CD4-positive, alpha-beta T cell treated with Interleukin-15 for 4 hours (primary cell): ENCODE results near the gene URB1.
"Not testable (repeated sequence)": the region's sequence is repeated elsewhere in the genome, so short reads cannot be mapped to it uniquely, and the experiment has no call there.

Experiments
- DNase-seq: peaks from one replicate; pipeline ENCODE4 v3.0.0-alpha.2; 2020; ENCODE audit warnings: low spot score

URB1 gene

DNA sequence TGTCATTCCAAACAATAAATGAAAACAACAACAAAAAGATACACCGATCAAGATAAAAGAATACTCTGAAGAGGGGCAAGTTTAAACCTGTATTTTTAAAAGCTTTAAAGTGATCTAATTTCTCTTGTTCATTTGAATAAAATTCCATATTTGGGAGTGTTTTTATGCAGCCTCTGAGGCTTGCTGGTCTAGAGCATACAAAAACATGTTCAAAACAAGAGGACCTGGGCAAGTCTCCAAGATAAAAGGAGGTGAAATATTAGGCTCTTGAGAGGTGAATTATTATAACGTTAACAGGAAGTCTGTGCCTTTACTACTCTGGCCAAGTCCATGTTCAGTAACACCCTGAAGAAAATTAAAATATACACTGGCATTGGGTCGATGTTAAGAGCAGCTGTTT is 20.1 kb downstream of the URB1 start:
- no peak for DNase-seq

DNA sequence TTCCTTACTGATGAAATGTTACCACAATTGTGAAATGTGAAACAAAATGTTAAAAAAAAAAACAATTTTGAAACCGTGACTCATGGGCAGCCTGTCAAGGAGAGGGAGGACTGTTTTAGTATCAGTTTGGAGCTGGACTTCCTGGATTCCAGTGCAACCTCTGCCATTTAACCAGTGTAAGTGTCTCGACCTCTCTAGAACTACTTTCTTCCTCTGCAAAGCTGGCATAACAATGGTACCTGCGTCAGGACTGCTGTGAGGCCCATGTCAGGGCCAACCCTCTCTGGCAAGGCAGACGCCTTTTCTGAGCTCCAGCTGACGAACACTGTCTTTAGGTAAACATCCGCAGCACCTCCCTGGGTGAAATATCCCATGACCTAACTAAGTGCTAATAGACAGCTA is 20.9 kb downstream of the URB1 start:
- DNase-seq: no peak

DNA sequence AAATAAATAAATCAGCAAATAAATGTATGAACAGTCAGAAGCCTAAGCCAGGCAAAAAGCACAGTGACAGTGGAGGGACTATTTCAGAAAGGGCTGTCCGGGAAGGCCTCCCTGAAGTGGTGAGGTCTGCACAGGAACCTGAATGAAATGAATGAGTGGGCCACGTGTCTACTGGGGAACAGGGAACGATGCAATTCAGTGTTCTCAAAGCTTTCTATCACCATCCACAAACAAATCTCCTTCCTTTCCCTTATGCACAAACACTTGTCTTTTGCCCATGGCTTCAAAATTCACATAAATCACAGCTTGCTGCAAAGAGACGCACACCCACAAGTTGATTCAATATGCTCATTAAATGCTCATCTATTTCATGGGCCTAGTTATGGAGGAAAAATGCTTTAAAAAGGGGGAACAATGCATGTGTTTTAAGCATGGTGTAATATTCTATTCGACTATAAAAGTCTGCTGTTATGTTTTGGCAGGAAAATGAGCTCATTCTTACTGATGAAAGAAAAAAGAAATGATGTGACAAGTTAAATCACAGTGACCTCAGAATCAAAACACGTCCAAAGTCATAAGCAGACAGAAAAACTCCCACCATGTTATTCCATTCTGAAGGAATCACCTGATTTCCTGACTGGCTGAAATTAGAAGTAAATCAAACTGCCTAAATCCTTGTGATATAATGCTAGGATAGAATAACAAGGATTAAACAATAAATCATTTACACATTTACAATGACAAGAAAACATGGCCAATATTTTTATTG is 21.6 kb downstream of the URB1 start:
- DNase-seq: no peak

DNA sequence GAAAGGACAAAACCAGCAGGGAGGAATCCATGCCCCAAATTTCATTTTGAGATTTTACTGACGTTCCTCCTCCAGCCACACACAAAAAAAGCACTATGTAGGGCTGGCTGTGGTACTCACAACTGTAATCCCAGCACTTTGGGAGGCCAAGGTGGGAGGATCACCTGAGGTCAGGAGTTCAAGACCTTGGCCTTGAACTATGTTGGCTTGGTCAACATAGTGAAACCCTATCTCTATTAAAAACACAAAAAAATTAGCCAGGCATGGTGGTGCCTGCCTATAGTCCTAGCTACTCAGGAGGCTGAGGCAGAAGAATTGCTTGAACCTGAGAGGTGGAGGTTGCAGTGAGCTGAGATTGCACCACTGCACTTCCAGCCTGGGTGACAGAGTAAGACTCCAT is 23.9 kb downstream of the URB1 start:
- not testable (repeated sequence) for DNase-seq

DNA sequence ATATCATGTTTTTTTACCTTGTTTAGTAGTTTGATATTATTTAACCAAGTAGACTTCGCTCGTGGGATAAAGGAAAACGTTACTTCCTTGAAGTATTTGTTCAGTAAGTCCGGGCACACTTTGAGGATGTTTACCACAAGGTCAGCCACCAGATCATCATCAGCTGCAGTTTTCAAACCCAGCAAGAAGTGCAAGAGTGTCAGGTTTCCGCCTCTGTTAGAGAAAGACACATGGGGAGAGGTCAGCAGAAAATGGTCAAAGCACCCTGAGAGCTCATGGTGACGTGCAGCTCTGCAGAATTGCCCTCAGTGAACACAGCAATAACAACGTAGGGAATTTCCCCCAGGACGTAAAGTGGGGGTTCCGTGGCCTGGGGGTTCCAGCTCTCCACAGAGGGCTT is 24.4 kb downstream of the URB1 start:
- DNase-seq: no peak

DNA sequence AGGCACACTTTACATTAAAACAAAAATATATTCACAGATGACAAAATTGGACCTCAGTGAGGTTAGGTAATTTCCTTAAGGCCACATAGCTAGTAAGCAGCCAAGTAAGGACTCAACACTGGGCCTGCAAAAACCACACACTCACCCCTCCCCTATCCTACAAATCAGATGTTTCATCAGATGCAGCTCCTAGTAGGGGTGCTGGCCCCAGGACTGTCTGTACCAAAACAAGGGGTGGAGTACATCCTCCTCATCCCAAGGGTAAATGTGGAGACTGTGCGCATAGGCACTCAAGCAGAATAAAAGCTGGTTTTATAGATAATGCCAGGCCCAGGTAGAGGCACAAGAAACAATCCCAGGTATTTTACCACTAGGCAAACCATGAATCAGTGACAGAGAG is 25.7 kb downstream of the URB1 start:
- DNase-seq: no peak

DNA sequence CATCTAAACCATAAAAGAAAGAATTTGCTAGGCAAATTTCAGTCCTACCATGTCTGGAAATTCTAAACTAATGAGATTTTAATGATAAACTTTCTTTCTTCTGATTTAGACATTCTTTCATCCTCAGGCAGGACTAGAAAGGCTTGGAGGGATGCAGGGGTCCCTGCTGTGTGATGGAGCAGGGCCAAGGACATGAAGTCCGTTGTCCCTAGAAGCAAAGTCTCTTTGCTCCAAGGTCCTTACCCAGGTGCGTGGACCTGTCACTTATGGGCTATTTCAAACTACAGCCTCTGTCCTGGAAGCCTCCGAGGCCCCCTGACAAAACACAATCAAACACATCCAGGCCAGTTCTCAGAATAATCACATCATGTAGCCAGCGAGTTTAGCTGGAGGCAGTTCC is 26.6 kb downstream of the URB1 start:
- no peak for DNase-seq

DNA sequence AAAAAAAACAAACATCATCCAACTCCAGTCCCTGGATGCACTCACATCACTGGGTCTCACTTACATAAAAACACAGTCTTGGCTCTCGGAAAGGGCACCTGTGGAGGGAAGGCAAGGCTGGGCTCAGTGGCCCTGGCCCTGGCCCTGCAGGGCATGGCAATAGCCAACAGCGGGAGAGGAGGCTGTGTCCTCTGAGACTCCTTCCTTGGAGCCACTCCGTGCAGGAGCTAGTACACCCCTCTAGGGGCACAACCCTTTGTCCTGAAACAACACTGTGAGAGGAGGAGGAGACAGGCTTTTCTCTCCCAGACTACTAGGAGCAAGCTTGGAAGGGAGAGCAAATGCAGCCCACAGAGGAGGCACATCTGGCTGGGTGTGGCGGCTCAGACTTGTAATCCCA is 28.0 kb downstream of the URB1 start:
- no peak for DNase-seq

DNA sequence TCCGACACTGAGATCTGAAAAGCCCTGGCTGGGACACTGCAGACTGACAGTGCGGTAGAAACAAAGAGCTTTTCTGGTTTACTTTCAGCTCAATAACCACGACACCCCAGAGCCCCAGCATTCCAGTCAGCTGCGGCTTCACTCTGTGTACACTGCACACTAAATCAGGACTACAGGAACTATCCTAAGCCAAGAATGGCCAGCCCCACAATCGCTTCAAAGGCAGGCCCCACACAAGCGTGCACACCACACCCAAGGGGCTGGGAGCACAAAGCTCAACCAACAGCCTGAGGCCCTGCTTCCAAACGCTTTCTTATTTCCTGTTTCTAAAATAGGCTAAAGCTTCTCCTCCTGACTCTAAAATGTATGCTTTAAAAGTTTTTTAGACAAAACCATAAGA is 28.4 kb downstream of the URB1 start:
- no peak for DNase-seq

DNA sequence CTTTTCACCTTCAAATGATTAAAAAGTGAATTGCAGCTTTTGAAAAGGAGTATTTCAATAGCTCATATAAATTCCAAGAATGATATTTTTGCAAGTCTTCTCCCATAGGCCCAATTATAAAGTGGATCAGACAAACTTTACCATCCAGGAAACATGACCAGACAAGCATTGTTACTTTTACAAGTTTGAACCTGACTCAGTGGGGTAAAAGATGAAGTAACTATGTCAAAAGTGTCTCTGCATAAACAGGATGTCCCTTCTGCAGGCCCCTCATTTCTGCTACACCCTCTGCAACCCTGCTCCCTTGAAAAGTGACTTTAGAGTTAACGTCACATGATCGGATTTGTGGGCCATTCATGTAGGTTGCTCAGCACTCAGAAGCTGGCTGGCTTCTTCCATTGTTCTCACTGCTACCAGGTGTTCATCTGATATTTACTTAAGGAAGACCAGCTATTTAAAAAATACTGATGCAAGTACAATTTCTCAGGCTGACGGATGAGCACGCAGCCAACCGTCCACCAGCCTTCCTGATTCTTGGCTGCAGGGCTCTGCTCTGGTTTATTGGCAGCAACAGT is 32.3 kb downstream of the URB1 start:
- DNase-seq: no peak

DNA sequence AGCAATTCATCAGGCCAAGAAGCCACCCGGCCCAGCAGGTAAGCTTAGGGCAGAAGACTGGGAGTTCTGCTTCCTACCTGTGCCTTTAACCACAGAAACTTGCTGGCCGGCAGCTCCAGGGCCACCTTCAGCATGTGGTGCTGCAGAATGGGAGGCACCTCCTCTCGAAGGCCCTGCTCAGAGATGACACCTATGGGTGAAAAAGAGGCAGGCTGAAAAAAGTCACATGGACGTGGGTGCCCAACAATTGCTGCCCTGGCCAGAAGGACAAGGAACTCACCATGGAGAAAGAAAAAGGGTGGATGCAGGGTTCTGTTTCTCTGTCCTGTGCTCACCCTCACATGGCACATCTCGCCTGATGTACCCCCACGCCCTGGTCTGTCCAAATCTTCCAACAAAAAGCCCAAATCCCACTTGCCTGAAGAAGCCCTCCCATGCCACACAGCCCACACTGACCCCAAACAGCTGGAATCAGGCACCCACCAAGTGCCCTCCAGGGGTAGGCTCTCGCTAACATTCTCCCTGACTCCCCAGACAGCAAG is 33.0 kb downstream of the URB1 start:
- DNase-seq: no peak

DNA sequence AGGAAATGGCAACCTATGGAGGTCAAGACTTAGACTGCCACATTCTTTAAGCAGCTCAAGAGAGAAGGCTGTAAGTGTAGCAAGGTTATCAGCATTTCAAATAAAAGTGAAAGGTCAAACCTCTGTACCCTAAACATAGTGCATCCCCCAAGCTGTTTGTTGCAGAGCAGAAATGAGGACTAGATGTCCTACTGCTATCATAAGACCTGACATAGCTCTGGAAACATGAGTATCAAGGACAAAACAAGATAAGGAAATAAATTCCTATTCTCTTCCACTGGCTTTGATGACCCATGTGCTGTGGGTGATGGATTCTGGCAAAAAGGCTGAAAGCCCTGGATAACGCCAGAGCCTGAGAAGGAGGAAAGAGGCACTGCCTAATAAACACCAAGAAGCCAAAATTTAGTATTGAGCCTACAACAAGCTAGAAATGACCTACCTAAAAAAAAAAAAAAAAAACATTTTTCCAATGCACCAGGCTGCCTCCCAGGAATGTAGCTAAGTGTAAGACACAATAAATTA is 35.9 kb downstream of the URB1 start:
- no peak for DNase-seq

DNA sequence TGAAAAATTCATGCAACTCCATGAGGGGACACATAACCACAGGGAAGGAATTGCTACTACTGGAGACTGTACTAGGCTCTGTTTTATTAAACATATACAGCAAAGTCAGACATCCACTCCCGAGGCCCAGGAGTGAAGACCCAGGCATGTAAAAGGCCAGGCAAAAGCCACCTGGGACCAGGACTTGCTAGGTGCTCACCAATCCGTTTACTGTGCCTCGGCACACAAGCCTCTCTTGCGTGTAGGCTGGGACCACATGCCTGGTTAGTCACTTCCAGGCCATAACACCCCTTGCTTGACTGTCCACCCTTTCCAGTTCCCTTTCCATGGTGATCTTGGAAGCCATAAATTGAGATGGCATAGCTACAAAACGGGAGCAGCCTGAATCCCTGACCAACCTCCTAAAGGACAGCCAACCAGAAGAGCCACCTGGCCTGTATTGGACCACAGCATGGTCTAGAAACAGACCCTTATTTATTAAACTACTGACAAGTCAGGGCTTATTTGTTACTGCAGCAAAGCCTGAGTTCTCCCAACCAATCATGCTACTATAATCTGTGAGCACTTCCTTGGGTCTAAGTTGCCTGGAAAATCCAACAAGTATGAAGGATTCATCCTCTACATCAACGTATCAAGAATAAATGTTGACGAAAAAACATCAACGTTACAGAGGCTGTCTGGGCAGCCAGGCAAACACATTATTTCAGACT is 39.7 kb downstream of the URB1 start:
- no peak for DNase-seq

DNA sequence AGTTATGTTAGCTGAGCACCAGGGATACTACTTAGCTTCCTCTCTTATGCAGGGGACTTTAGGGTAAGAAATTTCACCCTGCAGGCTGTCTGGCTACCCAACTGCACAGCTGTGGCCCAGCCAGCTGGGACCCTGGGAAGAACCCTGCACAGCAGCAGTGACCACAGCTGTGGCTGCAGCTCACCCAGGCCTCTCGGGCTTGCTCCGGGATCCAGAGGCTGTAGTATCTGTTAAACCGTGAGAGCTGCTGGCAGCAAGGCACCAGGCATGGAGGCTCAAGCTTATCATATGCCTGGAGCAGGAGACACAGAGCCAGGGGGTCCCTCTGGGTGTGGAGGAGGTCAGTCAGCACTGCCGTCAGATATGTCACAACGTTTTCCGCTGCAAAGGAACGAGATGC is 40.3 kb downstream of the URB1 start:
- DNase-seq: no peak

DNA sequence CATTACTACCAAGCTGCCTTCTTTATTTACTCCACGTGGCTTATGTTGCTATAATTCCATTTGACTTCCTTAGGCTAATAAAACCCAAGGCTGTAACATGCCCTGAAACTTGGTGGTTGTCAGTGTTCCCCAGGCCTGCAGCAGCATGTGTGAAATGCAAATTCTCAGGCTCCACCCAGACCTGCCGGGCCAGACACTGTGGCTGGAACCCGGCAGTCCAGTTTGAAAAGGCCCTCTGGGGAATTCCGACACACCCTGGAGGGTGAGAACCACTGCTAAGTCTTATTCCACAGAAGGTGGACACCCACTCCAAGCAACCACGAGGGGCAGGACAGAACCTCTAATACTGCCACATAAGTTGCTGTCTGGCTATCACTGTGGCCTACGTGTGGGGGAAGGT is 41.4 kb downstream of the URB1 start:
- DNase-seq: no peak

DNA sequence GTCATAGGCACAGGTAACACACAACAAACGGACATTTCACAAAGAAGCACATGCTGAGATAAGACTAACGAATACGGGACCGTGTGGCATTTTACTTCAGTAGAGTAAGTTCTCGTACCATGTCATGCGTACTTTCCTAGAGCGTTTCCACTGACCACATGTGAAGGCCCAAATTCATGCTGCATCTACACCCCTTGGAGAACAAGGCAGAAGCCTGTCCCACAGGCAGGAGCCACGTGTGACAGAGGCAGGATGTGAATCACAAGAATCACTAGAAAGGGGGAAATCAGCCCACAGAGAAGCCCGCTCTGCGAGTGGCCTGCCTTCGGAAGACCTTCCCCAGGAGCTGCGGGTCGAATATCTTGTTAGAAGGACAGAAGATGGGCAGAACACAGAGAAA is 41.8 kb downstream of the URB1 start:
- no peak for DNase-seq

DNA sequence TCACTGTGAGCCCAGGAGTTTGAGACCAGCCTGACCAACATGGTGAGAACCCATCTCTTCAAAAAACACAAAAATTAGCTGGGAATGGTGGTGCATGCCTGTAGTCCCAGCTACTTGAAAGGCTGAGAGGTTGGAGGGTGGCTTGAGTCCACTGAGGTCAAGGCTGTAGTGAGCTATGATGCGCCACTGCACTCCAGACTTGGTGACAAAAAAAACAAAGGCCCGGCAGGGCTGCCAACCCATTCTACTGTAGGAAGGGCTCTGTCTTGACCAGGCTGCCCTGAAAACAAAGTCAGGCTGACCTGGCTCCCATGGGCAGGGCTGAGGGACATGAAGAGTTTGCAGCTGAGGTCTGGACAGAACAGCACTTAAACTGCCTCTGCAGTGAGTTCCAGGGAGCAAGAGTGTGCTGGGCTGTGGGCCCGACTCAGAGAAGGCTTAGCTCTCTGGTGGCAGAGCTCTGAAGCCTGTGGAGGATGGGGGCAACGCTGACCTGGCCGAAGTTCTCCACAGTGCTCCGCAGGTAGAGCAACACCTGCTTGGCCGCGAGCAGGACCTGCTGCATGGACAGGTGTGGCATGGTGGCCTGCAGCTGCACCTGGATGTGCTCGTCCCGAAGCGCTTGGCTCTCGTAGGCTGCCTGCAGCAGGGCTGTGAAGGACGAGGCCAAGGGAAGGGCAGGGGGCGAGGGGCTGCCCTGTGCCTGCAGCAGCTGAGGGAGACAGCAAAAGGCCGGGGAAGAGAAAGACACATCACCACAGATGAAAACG is 42.4 kb downstream of the URB1 start:
- DNase-seq: no peak

DNA sequence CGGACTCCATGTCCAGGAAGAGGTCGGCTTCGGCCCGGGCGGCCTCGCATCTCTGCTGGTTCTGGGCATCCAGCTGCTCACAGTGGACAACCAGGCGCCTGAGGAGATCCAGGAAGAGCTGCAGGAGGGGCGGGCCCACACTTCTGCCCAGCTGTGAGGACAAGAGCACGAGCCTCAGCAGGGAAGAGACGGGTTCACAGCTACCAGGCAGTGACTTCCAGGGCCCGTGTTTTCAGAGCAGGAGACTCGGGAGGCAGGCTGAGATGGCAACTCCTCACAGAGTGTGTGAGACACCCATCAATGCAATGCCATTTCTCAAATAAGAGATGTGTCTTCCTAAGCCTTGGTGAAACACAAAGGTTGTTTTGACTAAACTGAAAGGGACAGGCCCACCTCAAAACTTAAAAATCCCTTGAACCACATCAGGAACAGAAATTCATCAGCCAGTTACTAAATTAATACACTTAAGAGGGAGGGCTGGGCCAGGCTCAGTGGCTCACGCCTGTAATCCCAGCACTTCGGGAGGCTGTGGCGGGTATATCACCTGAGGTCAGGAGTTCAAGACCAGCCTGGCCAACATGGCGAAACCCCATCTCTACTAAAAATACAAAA is 43.4 kb downstream of the URB1 start:
- DNase-seq: no peak

DNA sequence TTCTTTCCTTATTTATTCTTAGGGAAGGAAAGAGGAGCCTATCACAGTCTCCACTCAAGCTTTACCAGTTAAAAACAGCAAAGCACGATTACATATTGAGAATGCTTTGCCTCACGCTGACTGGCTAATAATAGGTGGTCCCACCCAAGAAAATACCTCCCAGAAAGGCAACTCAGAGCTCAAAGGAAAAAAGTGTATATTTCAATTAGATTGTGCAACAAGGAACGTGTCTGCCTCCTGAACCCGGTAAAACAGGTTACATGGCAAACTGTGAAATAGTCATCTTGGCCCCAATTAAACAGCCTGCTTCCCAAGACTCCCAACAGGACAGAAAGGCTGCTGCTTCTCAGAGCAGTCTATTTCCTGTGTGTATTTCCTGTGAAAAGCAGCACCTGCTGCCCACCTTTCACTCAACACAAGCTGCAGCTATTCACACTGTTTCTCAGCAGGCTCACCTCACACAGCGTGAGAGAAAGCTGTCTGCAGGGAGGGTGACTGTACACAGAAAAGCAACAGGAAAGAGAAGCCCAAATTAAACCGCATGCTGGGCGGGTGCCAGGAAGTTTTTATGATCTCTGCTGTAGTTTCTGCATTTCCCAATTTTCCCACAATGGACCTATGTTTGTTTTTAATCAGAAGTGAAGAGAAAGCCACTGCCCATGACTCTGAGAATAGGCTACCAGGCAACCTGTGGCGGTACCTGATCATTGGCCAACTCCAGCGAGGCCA is 44.0 kb downstream of the URB1 start:
- DNase-seq: no peak

DNA sequence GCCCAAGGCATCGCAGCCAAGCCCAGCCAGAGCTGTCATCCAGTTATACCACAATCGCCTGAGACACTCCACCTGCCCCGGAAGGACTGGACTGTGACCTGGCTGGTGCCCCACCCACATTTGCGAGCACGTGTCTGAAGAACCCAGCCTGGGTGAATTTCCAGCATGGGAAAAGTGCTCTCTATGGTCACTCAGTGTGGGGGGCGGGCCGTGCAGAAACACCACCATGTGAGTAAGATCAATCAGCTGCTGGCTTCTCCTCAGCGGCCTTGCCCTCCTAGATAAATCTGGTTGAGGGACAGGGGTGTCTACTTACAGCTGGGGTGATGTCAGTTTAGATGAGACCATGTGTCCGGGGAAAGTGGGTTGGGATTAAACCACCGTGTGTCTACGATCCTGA is 44.8 kb downstream of the URB1 start:
- no peak for DNase-seq

DNA sequence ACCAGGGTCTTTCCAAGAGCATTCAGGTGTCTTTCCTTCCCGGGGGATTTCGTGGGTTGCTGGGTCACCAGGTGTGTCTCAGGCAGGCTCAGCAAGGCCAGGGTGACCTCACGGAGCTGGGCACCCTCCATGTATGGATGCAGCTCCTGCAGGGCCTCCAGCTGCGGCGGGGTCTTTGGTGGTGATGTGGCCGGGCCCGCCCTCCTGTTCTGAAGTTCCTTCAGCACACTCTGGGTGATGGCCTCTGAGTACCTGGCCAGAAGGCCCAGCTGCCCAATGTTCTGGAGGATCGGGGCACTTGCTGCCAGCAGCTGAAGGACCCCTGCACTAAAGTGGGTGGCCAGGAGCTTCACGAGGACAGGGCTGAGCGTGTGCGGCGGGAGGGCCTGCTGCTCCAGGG is 45.5 kb downstream of the URB1 start:
- DNase-seq: no peak
